Liver (tissue), 3 donors: ENCODE results near the gene MFAP2.

Source experiments
- GABPA ChIP-seq, 2 donors: IDR thresholded peaks in 1 of 2; conservative IDR thresholded peaks in 1 of 2; 2 replicates each; pipeline ENCODE4 v1.6.1; 2016; ENCODE audit warnings: antibody characterized with exemption in 2 of 2, mild to moderate bottlenecking in 1 of 2, moderate library complexity in 1 of 2
- NR2F2 ChIP-seq: IDR thresholded peaks from 2 replicates; pipeline ENCODE4 v1.6.1; 2016; ENCODE audit warnings: antibody characterized with exemption
- TAF1 ChIP-seq: conservative IDR thresholded peaks from 2 replicates; pipeline ENCODE4 v1.6.1; 2016; ENCODE audit warnings: antibody characterized with exemption, mild to moderate bottlenecking
- TF ChIP-seq, protein P1 (sequence below): fragments of 150-350 bp; IDR thresholded peaks from 2 replicates; pipeline ENCODE4 v1.5.1; 2017; ENCODE audit warnings: improper control_type of control experiment, low read depth, low read length; ENCODE audit not compliant: missing input control
- donor health status: healthy.
- donor health status: healthy.

DNA sequence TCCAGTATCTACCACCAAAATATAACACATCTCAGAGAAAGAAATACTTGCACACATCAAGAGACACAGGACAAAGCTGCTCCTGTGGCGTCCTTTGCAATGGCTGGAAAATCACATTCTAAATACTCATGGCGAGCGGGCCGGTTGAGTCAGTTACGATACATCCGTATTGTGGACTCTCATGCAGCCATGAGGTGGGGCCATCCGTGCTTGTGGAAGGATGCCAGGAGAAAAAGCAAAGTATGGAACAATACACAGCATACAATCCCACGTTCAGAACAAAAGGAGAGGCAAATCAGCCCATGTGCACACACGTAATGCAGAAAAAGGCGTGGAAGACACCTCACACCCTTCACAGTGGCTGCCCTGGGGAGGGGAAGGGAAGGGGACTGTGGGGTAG is 18.2 kb upstream of the MFAP2 start:
- TF ChIP-seq, protein P1, sequence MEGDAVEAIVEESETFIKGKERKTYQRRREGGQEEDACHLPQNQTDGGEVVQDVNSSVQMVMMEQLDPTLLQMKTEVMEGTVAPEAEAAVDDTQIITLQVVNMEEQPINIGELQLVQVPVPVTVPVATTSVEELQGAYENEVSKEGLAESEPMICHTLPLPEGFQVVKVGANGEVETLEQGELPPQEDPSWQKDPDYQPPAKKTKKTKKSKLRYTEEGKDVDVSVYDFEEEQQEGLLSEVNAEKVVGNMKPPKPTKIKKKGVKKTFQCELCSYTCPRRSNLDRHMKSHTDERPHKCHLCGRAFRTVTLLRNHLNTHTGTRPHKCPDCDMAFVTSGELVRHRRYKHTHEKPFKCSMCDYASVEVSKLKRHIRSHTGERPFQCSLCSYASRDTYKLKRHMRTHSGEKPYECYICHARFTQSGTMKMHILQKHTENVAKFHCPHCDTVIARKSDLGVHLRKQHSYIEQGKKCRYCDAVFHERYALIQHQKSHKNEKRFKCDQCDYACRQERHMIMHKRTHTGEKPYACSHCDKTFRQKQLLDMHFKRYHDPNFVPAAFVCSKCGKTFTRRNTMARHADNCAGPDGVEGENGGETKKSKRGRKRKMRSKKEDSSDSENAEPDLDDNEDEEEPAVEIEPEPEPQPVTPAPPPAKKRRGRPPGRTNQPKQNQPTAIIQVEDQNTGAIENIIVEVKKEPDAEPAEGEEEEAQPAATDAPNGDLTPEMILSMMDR, result no peak
- TF ChIP-seq GABPA (IDR thresholded peaks at IDR 0.05 in 1 of 2, conservative IDR thresholded peaks at IDR 0.05 in 1 of 2) (no peak), TAF1 (no peak), NR2F2 (no peak)
